ENCODE data around the gene OSBPL3. TPM values are rescaled to one million over a fixed set of nuclear protein-coding genes. Genes with fewer than 3 reads are reported as not detected.

The OSBPL3 gene
- total and polyA plus RNA-seq, 4 donors, result 0.28 to 3.0 (median 1.1) TPM

- H3K9me3 ChIP-seq (ENCODE audit: control insufficient read depth in 4 of 4, low read length in 3 of 4), result no peaks in the 10 kb centered on the region
- WGBS, result 91% methylated on average over 1 of the region's 1 CpG
- H3K27ac ChIP-seq (ENCODE audit: low read depth in 1 of 2, low read length in 2 of 2), result no peak overlapping the region
- H3K4me3 ChIP-seq (ENCODE audit: low read depth in 1 of 3, low read length in 3 of 3), result no peak overlapping the region
- H3K27me3 ChIP-seq (ENCODE audit: control insufficient read depth in 4 of 4, insufficient read depth in 4 of 4, low read length in 3 of 4), result peaks cover 0 to 4% (median 0%) of the 10 kb centered on the region in 4 donors
- H3K36me3 ChIP-seq (ENCODE audit: control insufficient read depth in 4 of 4, insufficient read depth in 3 of 4, low read depth in 1 of 4, low read length in 3 of 4), result no peaks in the 10 kb centered on the region
- no peaks in the 10 kb centered on the region for H3K4me1 ChIP-seq (ENCODE audit: control insufficient read depth in 4 of 4, insufficient read depth in 4 of 4, low read length in 3 of 4)
- H3K9ac ChIP-seq (ENCODE audit: low read depth in 1 of 2, low read length in 2 of 2), result no peak overlapping the region
- TF ChIP-seq HNF4G (IDR thresholded peaks at IDR 0.05) (no peak), CTCF (IDR thresholded peaks at IDR 0.05; ENCODE audit: low read depth, low read length, missing input control) (no peak), FOXA2 (IDR thresholded peaks at IDR 0.05) (no peak)
- DNase-seq (ENCODE audit: low spot score), result no peak
Measured at GRCh38 chr7:24883622-24884013, 96.4 kb downstream of the OSBPL3 start.

GRCh38 chr7:24882989-24883621 lies 96.9 kb downstream of the OSBPL3 start:
- 74% methylated on average over 3 of the region's 3 CpGs for WGBS
- Histone ChIP-seq H3K27ac (ENCODE audit: low read depth in 1 of 2, low read length in 2 of 2) (no peak overlapping the region), H3K27me3 (ENCODE audit: control insufficient read depth in 4 of 4, insufficient read depth in 4 of 4, low read length in 3 of 4) (peaks cover 0 to 4% (median 0%) of the 10 kb centered on the region in 4 donors), H3K9me3 (ENCODE audit: control insufficient read depth in 4 of 4, low read length in 3 of 4) (no peaks in the 10 kb centered on the region), H3K36me3 (ENCODE audit: control insufficient read depth in 4 of 4, insufficient read depth in 3 of 4, low read depth in 1 of 4, low read length in 3 of 4) (no peaks in the 10 kb centered on the region), H3K4me1 (ENCODE audit: control insufficient read depth in 4 of 4, insufficient read depth in 4 of 4, low read length in 3 of 4) (no peaks in the 10 kb centered on the region), H3K9ac (ENCODE audit: low read depth in 1 of 2, low read length in 2 of 2) (no peak overlapping the region), H3K4me3 (ENCODE audit: low read depth in 1 of 3, low read length in 3 of 3) (no peak overlapping the region)
- no peak for TF ChIP-seq HNF4A (conservative IDR thresholded peaks at IDR 0.05)
- TF ChIP-seq ZBTB33 (IDR thresholded peaks at IDR 0.05), result no peak
- no peak for TF ChIP-seq RXRA (IDR thresholded peaks at IDR 0.05)
- TF ChIP-seq EGR1 (IDR thresholded peaks at IDR 0.05; ENCODE audit: low read depth in 2 of 2), result no peak
- TF ChIP-seq RAD21 (IDR thresholded peaks at IDR 0.05), result no peak
- TF ChIP-seq GABPA (IDR thresholded peaks at IDR 0.05 in 1 of 2, conservative IDR thresholded peaks at IDR 0.05 in 1 of 2), result no peak
- TF ChIP-seq FOXA2 (IDR thresholded peaks at IDR 0.05), result no peak
- TF ChIP-seq YY1 (IDR thresholded peaks at IDR 0.05), result no peak
- no peak for TF ChIP-seq JUND (IDR thresholded peaks at IDR 0.05)
- TF ChIP-seq ATF3 (IDR thresholded peaks at IDR 0.05), result no peak
- TF ChIP-seq FOXA1 (IDR thresholded peaks at IDR 0.05), result no peak
- TF ChIP-seq TAF1 (conservative IDR thresholded peaks at IDR 0.05), result no peak
- no peak for DNase-seq (ENCODE audit: low spot score)

DNA sequence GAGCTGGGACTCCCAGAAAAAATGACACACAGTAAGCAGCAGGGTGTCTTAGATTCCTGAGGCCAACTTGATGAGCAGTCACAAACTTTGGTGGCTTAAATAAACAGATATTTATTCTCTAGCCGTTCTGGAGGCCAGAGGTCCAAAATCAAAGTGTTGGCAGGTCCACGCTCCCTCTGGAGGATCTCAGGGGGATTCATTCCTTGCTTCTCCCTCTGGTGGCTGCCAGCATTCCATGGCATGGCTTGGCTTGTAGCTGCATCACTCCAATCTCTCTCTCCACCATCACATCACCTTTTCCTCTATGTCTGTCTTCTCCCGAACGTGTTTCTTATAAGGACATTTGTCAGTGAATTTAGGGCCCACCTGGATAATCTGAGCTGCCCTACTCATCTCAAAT lies 98.4 kb downstream of the OSBPL3 start:
- Histone ChIP-seq H3K27ac (ENCODE audit: low read depth in 1 of 2, low read length in 2 of 2) (no peak overlapping the region), H3K4me1 (ENCODE audit: control insufficient read depth in 4 of 4, insufficient read depth in 4 of 4, low read length in 3 of 4) (no peaks in the 10 kb centered on the region), H3K27me3 (ENCODE audit: control insufficient read depth in 4 of 4, insufficient read depth in 4 of 4, low read length in 3 of 4) (peaks cover 0 to 4% (median 0%) of the 10 kb centered on the region in 4 donors), H3K4me3 (ENCODE audit: low read depth in 1 of 3, low read length in 3 of 3) (no peak overlapping the region), H3K9ac (ENCODE audit: low read depth in 1 of 2, low read length in 2 of 2) (no peak overlapping the region), H3K36me3 (ENCODE audit: control insufficient read depth in 4 of 4, insufficient read depth in 3 of 4, low read depth in 1 of 4, low read length in 3 of 4) (no peaks in the 10 kb centered on the region), H3K9me3 (ENCODE audit: control insufficient read depth in 4 of 4, low read length in 3 of 4) (no peaks in the 10 kb centered on the region)
- DNase-seq (ENCODE audit: low spot score), result no peak
- TF ChIP-seq FOXA1 (IDR thresholded peaks at IDR 0.05), result no peak
- no peak for TF ChIP-seq YY1 (IDR thresholded peaks at IDR 0.05)
- TF ChIP-seq EGR1 (IDR thresholded peaks at IDR 0.05; ENCODE audit: low read depth in 2 of 2), result no peak
- no peak for TF ChIP-seq RAD21 (IDR thresholded peaks at IDR 0.05)
- TF ChIP-seq MAX (IDR thresholded peaks at IDR 0.05), result no peak
- TF ChIP-seq HNF4G (IDR thresholded peaks at IDR 0.05), result no peak
- no peak for TF ChIP-seq SP1 (IDR thresholded peaks at IDR 0.05)
- TF ChIP-seq HNF4A (conservative IDR thresholded peaks at IDR 0.05), result no peak
- no peak for TF ChIP-seq ZBTB33 (IDR thresholded peaks at IDR 0.05)
- TF ChIP-seq RXRA (IDR thresholded peaks at IDR 0.05), result no peak
- no peak for TF ChIP-seq FOXA2 (IDR thresholded peaks at IDR 0.05)
- no peak for TF ChIP-seq GABPA (IDR thresholded peaks at IDR 0.05 in 1 of 2, conservative IDR thresholded peaks at IDR 0.05 in 1 of 2)
- WGBS, result 79% methylated on average over 4 of the region's 4 CpGs

All from liver (tissue), 9 donors.